Nephron progenitor cell (in vitro differentiated cells): ENCODE data around the gene LRRC10B.

Experiments used
- DNase-seq: peaks from one replicate; pipeline ENCODE4 v3.0.0; 2021
- H3K27ac Mint-ChIP-seq: 2 replicates; pipeline ENCODE4 v1.8.0; 2021; ENCODE audit warnings: mild to moderate bottlenecking, moderate library complexity, mixed read lengths
- H3K27me3 Mint-ChIP-seq: 2 replicates; pipeline ENCODE4 v1.8.0; 2021; ENCODE audit warnings: mild to moderate bottlenecking, low read depth, mixed read lengths; ENCODE audit not compliant: poor library complexity
- H3K36me3 Mint-ChIP-seq: 2 replicates; pipeline ENCODE4 v1.8.0; 2021; ENCODE audit warnings: low read depth, mixed read lengths
- H3K4me1 Mint-ChIP-seq: 2 replicates; pipeline ENCODE4 v1.8.0; 2021; ENCODE audit warnings: mixed read lengths
- H3K4me3 Mint-ChIP-seq: 2 replicates; pipeline ENCODE4 v1.8.0; 2021; ENCODE audit warnings: mild to moderate bottlenecking, moderate library complexity, mixed read lengths
- H3K9me3 Mint-ChIP-seq: 2 replicates; pipeline ENCODE4 v1.8.0; 2021; ENCODE audit warnings: mild to moderate bottlenecking, moderate library complexity, mixed read lengths
- TF ChIP-seq, protein P1 (sequence below): fragments of 200-600 bp; sonication (generic); IDR thresholded peaks from 2 replicates; pipeline ENCODE4 v1.5.0; 2021; ENCODE audit warnings: antibody characterized with exemption

Gene LRRC10B

DNA sequence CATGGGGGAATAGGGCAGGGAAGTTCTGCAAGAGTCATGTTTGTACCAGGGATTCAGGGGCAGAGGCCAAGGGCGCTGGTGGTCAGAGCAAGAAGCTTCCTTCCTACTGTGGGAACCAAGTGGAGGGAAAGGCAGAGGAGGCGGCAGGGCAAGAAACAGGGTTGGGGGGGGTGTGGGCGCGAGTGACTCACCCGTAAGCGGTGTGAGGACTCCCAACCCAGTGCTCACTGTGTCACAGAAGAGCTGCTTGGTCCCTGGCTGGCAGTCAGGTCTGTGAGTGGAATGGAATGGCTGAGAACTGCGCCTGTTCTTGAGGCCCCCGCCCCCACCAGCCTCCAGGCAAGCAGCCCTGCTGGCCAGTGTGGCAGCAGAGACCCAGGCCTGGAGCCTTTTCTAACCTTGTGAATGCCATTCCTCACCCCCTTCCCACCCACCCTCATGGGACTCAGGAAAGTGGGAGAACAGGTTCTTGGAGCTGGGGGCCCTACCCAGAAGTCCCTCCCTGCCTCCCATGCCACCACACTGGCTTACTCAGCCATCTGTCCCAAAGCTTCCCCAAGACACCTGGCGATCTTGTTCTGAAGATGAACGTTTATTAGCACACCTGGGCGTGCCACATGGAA is 4.7 kb downstream of the LRRC10B start:
- H3K4me3 Mint-ChIP-seq = no peak overlapping the region
- H3K27ac Mint-ChIP-seq = peak overlapping the region; percentile 2
- H3K36me3 Mint-ChIP-seq = no peaks in the 10 kb centered on the region
- TF ChIP-seq, protein P1, sequence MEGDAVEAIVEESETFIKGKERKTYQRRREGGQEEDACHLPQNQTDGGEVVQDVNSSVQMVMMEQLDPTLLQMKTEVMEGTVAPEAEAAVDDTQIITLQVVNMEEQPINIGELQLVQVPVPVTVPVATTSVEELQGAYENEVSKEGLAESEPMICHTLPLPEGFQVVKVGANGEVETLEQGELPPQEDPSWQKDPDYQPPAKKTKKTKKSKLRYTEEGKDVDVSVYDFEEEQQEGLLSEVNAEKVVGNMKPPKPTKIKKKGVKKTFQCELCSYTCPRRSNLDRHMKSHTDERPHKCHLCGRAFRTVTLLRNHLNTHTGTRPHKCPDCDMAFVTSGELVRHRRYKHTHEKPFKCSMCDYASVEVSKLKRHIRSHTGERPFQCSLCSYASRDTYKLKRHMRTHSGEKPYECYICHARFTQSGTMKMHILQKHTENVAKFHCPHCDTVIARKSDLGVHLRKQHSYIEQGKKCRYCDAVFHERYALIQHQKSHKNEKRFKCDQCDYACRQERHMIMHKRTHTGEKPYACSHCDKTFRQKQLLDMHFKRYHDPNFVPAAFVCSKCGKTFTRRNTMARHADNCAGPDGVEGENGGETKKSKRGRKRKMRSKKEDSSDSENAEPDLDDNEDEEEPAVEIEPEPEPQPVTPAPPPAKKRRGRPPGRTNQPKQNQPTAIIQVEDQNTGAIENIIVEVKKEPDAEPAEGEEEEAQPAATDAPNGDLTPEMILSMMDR = no peak
- H3K9me3 Mint-ChIP-seq = no peaks in the 10 kb centered on the region
- H3K27me3 Mint-ChIP-seq = peaks cover 12% of the 10 kb centered on the region
- H3K4me1 Mint-ChIP-seq = peaks cover 71% of the 10 kb centered on the region
- DNase-seq = no peak

DNA sequence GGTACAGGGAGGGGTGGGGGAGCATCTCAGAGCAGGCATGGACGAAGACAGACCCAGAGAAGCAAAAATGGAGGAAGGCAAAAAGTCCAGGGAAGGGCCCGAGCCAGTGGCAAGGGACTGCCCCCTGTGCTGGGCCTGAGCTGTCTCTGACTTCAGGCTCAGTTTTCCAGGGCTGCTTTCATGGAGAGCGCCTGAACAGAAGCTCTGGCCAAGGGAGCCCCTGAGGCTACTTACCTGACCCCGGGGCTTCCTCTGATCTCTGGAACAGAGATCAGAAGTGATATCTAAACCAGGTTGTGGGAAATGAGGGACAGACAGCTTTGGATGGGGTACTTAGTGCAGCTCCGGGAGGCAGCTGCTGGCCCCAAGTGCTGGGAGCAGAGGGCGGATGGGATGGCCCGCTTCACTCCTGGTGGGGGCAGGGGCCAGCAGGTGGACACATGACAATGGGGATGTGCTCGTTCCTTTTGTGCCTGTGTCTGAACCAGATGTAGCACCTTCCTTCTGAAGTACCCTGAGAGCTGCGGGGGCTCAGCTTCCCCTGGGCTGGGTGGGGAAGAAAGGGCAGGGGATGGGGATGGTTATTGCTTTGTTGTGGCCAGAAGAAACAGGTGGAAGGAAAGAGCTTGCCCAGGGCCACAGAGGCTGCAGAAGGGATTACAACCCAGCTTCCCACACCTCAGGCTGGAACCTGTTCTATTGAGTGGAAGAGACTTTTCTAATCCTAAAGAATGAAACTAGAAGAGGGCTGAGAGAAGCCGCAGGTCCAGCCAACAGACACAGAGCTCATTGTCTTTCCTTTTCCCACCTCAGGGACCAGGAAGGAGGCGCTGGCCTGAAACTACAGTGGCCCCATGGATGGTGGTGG is 5.7 kb downstream of the LRRC10B start:
- H3K27ac Mint-ChIP-seq = no peak overlapping the region

DNA sequence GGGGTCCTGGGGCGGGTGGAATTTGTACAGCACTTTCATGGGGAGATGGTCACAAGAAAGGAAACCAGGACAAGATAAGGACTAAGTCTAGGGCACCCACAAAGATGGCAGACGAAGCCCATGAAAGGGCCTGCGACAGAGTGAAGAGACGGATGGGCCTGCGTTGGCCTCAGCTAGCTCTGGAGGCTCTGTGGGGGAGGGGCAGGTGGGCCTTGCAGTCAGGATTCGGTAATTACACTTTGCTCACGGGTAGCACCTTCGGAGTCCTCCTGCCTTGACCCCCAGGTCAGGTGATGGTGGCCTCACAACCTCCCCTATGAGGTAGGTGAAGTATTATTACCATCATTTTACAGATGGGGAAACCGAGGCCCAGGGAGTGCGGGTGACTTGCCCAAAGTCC is 7.1 kb downstream of the LRRC10B start:
- Mint-ChIP-seq H3K27me3 (peaks cover 12% of the 10 kb centered on the region), H3K4me1 (peaks cover 76% of the 10 kb centered on the region), H3K36me3 (no peaks in the 10 kb centered on the region), H3K27ac (no peak overlapping the region), H3K9me3 (no peaks in the 10 kb centered on the region), H3K4me3 (no peak overlapping the region)
- no peak for DNase-seq
- TF ChIP-seq, protein P1 = no peak

More for the DNA sequence above, 5.7 kb downstream of the LRRC10B start:
- Mint-ChIP-seq H3K4me1 (peaks cover 73% of the 10 kb centered on the region), H3K27me3 (peaks cover 12% of the 10 kb centered on the region), H3K36me3 (no peaks in the 10 kb centered on the region), H3K4me3 (no peak overlapping the region), H3K9me3 (no peaks in the 10 kb centered on the region)
- DNase-seq = no peak
- TF ChIP-seq, protein P1 = no peak

DNA sequence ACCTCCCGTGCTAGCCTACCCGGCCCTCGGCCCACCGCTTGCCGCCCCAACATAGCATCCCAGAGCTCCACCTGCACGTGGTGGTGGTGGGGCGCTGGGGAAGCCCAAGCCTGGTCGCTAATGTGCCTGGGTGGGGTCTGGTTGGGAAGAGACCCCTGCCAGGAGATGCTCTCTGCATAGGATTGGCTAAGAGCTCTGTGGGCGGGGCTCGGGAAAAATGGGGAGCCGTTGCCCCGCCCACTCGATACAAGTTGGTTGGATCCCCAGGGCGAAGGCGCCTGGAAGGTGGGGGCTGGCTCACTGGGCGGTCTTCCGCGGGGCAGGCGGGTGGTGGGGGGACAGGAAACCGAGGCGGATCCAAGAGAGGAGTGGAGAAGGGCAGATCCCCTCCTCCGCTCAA is 7.6 kb downstream of the LRRC10B start:
- H3K4me1 Mint-ChIP-seq = peaks cover 73% of the 10 kb centered on the region
- H3K27ac Mint-ChIP-seq = no peak overlapping the region
- DNase-seq = no peak
- TF ChIP-seq, protein P1 = no peak
- no peak overlapping the region for H3K4me3 Mint-ChIP-seq
- H3K36me3 Mint-ChIP-seq = no peaks in the 10 kb centered on the region
- no peaks in the 10 kb centered on the region for H3K9me3 Mint-ChIP-seq
- H3K27me3 Mint-ChIP-seq = peaks cover 8% of the 10 kb centered on the region

DNA sequence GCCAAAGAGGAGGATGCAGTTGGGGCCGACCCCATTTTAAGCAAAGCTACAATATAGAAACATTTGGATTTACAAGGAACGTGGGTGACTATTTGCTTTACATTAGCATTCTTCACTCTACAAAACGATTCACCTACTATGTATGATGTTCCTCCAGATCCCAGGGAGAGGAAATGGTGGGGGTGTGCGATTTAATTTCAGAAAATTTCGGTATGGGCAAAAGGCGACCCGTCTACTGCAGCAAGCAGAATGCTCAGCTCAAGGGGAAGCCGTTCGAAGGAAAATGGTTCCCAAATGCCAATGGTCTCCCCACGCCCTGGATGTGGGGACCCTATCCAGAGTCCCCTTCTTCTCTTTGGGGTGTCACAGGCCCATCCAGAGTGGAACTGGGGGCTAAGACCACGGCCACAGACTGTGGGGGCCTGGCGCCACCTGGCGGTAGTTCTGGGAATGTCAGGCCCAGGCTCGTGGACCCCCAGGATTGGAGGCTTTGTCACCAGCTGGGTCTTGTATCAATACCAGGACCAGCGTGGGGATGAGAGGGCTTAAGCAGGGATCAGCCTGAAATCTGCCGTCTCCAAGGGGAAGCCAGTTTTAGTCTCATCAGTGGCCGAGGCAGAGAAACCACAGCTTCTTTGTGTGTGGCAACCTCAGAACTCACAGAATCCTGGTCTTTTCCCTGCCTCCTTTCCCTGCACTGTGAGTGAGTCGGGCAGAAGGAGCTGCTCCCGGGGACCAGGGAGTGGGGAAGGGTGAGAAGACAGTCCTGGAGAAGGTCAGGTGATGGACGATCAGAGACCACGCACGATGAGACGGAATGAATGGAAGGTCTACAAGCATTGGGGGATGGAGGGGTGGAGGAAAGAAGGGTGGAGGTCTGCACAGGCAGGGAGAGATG is 8.4 kb downstream of the LRRC10B start:
- Mint-ChIP-seq H3K27ac (no peak overlapping the region), H3K36me3 (no peaks in the 10 kb centered on the region), H3K4me1 (peaks cover 67% of the 10 kb centered on the region), H3K4me3 (peak overlapping the region; percentile 9), H3K9me3 (no peaks in the 10 kb centered on the region), H3K27me3 (peaks cover 6% of the 10 kb centered on the region)
- peak; percentile 87 for DNase-seq
- TF ChIP-seq, protein P1 = peak; percentile 99
